DLD1 (cell line): ENCODE results near the gene WNK4.

Experiments
- in situ Hi-C: cut with HindIII; loops from 2 replicates; pipeline ENCODE4 v1.10.0; 2017; ENCODE audit warnings: low sequenced_read_pairs

Gene WNK4

GRCh38 chr17:42832934-42833766 is 52.7 kb downstream of the WNK4 start, which contains the start of gene PSME3:
PSME3 (plus strand) TSS chr17:42833397; CDS start chr17:42833632, 235 bp downstream.
- in situ Hi-C loops: no loop called here

DNA sequence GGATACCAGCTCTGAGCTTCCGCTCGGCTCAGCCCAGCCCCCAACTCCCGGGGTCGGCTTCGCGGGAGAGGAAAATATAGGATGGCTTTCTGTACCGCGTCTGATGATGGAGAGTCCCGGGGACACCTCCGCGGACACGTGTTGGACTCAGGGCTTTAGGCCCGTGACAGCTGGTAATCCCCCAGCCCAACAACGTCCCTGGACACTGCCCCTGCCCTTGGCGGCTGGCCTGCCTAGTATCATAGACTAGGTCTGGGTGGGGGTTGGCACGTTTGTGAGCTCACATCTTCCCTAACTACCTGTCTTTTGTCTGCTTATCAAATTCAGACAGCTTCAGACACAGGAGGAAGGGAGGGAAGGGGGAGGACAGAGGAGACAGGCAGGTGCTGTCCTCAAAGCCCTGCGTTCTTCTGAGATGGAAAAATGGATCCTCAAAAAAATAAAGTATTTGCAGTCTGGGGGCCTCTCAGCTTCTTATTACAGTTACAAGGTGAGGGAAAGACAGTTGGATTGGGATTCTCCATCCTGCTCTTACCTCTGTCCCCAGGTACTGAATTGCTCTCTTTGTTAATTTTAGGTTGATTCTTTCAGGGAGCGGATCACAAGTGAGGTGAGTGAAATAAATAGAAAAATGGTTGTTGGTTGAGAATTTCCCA is 53.5 kb downstream of the WNK4 start:
- in situ Hi-C loops: no loop called here

DNA sequence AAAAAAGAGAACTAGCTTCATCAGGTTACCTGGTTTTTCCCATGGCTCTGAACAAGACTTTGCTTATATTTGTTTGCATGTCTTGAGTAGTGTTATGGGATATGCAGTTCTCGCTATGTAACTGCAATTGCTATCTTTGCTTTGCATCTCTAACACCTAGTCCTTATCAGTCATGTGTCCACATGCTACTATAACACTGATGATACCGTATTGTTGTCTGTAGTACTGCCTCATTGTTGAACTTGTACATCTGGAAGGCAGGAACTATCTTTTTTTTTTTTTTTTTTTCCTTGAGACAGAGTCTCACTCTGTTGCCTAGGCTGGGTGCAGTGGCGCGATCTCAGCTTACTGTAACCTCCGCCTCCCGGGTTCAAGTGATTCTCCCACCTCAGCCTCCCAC is 55.3 kb downstream of the WNK4 start:
- in situ Hi-C loops: no loop called here

DNA sequence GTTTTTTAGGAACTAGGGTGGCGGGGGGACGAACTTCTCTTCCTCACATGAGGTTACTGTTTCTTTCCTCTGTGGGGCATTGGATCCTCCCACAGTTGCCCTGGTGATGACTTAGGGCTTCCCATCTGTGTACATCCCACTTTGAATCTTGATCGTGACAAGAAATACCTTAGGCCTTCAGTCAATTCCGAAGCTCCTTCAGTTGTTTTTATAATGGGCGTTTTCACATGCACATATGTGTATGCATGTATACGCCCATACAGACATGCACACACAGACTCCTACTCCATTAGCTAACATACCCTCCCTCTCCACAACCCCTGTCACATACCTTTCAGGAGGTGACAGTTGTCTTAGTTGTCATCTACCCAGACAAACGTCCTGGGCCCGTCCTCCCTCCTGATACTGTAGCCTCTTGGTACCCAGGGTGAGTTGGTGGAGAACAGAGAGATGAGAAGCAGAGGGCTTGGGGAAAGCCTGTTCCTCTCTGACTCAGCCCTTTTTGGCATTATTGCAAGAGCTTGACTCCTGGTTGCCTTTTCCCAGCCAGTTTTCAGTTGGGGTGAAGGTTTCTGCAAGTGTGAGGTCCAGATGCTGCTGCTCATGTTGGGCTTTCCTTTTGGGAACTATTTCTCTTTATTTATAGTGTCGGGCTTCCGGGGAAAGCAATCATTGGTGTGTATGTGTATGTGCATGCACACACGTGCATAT is 61.7 kb downstream of the WNK4 start:
- in situ Hi-C loops: no loop called here

DNA sequence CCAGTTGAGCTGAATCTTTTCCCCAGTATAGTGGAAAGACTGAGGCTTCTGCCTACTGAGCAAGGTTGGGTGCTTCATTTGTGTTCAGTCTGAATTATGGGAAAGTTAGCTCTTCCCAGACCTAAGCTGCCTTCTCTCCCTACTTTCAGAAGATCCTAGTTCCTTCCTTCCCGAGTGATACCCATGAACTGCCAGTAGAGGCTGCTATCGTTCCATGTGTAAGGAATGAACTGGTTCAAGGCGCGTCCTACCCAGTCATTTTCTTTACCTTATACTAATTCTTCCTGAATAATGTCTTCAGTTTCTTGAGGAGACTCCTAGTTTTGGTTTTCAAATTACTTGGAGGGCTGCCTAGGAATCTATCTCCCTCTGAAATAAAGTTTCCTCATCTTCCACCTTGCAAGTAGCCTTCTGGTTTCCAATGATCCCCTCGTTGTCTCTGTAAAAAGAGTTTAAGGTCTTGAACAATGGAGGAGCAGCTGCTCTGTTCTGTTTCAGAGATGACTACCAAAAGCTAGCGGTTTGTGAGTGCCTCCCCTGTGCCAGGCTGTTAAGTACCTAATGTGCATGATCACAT is 63.0 kb downstream of the WNK4 start:
- in situ Hi-C loops: no loop called here

GRCh38 chr17:42844271-42844670 is 63.9 kb downstream of the WNK4 start, which contains the start of gene AOC2:
AOC2 (plus strand) TSS chr17:42844580; CDS start chr17:42844627, 47 bp downstream.
- in situ Hi-C loops: no loop called here

- in situ Hi-C loops: no loop called here
Measured at GRCh38 chr17:42844761-42845555, 64.5 kb downstream of the WNK4 start.

DNA sequence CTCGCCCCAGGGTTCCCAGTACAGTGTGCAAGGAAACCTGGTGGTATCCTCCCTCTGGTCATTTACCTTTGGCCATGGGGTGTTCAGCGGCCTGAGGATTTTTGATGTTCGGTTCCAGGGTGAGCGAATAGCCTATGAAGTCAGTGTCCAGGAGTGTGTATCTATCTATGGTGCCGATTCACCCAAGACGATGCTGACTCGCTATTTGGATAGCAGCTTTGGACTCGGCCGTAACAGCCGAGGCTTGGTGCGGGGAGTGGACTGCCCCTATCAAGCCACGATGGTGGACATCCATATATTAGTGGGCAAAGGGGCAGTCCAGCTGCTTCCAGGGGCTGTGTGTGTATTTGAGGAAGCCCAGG is 65.1 kb downstream of the WNK4 start:
- in situ Hi-C loops: no loop called here

- in situ Hi-C loops: no loop called here
Measured at GRCh38 chr17:42845918-42846593, 65.6 kb downstream of the WNK4 start.
